WI38 (cell line): ENCODE measurements around the gene SLC51B.

Source experiments
- H3K4me3 ChIP-seq: 2 replicates; pipeline ENCODE4 v1.5.1; 2011; ENCODE audit warnings: low read depth, mild to moderate bottlenecking, control low read depth, low read length
- CTCF ChIP-seq: IDR thresholded peaks from 2 replicates; pipeline ENCODE4 v1.5.1; 2012; ENCODE audit warnings: low read depth, mild to moderate bottlenecking, control low read depth, low read length

SLC51B gene

DNA sequence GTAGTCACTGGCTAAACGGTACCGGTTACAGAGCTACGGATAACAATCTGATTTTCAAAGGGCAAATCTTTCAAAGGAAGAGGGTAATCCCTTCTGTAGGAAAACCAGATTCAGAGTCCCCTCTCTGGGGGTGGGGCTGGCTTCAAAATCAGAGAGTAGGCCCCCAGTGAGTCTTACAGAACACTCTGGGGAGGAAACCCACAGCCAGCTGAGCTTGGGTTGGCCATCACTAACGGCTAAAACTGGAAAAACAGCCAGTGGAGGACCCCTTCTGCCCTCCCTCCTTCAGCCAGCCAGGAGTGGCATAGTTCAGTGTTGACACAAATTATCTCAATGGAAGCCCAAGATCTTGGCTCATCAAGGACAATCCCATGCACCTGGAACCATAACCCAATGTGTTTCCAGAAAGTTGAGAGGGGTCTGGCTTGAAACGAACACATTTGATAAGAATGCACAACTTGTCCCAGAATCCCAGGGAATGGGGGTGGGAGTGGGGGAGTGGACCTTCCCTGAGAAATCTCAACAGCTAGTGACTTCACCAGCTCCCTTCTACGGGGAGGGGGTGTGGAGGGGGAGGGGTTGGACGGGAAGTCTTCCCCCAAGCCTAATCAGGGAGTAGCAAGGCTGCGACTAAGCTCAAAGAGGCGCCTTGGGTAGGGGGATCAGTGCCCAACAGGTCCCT is 21.6 kb downstream of the SLC51B start:
- no peak overlapping the region; the same call in 1 of the 2 replicates for H3K4me3 ChIP-seq
- TF ChIP-seq CTCF = no peak

DNA sequence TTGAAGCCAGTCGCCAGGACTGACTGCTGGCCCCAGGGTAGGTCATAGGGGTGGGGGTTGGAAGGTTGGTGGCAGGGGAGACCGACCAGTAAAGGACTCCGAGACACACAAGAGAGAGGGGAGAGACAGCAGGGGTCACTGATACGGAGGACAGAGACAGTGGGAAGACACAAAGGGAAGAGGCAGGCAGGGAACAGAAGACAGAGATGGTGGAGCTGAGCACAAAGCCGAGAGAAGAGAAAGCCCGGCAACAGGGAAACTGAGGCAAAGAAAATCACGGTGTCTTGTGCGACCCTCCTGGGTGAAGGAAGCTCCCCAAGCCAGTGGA is 22.1 kb downstream of the SLC51B start:
- no peak for TF ChIP-seq CTCF
- peak overlapping the region; percentile 34; the same call in 1 of the 2 replicates for H3K4me3 ChIP-seq

DNA sequence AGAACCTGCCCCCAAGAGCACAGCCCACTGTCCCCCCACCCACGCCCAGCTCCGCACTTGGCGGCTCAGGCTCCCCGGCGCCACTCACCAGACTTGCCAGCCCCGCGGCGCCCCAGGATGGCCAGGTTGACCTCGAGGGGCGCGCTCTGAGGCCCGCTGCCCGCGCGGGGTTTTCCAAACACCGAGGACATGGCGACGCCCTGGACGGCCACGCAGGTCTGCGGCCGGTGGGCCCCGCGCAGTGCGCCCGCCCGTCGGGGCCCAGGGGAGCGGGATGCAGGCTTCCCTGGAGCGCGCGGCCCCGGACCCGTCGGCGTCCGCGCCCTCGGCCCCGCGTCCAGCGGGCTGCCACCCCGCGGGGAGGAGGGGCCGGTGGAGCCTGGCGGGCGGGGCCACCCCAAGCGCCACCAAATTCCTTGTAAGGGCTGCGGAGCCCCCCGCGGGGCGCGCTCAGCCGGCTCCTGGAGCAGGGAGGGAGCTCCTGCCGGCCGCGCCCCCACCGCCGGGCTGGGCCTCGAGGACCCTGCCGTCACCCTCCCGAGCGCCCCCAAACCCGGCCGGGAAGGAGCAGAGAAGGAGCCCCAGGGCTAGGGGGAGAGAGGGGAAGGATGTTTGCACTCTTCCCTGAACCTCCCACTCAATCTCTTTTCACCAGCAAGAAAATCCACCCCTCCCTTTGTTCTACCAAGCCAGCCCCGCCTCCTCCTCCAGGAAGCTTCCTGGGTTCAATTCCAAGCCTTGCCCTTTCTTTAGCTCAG is 22.6 kb downstream of the SLC51B start, which contains the start of gene RASL12:
Gene RASL12 (minus strand): TSS at position 347 of the 758 bp plus-strand sequence. CDS start 156 bp downstream, at position 191.
- no peak for TF ChIP-seq CTCF
- peak within 1 kb of the TSS; percentile 34; the same call in 1 of the 2 replicates for H3K4me3 ChIP-seq

- no peak for TF ChIP-seq CTCF
- H3K4me3 ChIP-seq = no peak overlapping the region
Observed at GRCh38 chr15:65068403-65068788, 23.2 kb downstream of the SLC51B start.

GRCh38 chr15:65069179-65069578 is 24.0 kb downstream of the SLC51B start:
- no peak for TF ChIP-seq CTCF
- H3K4me3 ChIP-seq = no peak overlapping the region

DNA sequence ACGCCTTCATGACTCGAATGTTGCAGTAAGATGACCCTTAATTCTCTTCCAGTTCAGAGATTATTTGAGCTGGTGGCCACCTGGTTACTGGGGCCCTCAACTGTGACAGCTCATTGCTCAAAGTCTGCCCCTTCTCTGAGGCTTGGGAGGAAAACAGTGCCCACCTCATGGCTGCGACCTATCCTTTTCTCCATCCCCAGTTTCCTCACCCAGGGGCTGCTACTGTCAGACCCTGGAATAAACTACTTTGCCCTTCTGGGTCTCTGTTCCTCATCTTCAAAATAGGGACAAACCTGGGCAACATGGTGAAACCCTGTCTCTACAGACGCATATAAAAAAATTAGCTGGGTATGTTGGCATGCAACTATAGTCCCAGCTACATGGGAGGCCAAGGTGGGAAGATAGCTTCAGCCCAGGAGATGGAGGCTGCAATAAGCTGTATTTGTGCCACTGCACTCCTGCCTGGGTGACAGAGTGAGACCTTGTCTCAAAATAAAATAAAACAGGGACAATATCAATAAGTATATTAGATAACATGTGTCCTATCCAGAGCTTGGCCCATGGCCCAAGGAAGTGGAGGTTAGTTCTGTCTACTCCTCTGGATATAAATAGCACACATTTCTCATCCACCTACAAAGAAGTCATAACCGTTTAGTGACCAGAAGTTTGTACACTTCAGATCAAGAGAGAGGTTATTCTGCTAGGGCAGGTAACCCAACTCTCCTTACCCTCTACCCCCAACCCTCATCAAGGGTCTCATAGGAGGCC is 24.8 kb downstream of the SLC51B start:
- TF ChIP-seq CTCF = no peak

More for the DNA sequence above, 24.8 kb downstream of the SLC51B start:
- H3K4me3 ChIP-seq = no peak overlapping the region
